Stimulated activated CD4-positive, alpha-beta T cell treated with anti-CD3 and anti-CD28 coated beads, TNF-alpha, amount 100 ng/mL, for 4 hours (primary cell): ENCODE results near the gene LRRN4.
"Not testable (repeated sequence)": the region's sequence is repeated elsewhere in the genome, so short reads cannot be mapped to it uniquely, and the experiment has no call there.

Experiments used
- DNase-seq, 3 experiments: peaks; one replicate each; pipeline ENCODE4 v3.0.0-alpha.2; 2020; ENCODE audit warnings: low read depth in 3 of 3

The LRRN4 gene

DNA sequence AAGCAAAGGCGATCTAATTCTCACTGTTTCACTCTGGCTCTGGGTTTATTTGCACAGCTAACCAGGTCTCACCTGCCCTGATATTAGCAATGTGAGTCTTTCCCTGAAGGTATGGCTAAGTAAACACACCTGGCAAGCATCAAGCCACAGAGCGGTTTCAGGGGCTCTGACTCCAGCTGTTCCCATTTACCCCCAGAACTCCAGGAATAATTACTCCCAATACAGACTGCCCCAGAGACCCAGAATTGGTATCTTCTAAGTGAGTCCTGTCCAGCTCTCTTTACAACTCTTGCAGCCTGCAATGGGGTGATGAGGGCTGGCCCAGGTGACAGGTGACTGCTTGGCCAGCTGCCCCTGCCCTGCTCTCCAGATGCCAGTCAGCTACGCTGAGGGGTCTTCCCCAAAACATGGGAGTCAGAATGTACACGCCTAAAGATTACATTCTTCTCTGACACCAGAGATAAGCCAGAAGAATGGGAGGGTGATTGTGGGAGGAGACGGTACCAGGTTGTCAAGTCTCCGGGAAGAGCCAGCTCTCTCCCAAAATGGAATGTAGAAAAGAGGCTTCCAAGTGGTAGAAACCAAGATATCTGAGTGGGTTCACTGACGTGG is 4.9 kb upstream of the LRRN4 start:
- no peak for DNase-seq

DNA sequence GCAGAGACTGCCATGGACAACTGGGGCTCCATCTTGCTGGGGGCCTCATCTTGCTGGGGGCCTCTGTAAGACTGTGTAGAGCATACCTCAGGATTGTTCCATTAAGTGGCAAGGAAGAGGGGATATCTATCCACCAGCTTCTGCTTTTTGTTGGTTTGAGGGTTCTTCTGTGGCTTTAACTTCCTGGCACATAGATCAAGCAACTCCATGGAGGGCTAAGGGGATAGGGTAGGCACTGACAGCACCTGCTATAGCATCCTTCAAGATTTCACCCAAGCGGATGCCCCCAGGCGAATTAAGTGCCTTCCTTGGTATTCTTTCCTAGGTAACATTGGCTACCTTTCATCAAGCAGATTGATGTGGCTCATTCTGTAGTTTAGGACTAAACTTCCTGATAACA is 3.8 kb upstream of the LRRN4 start:
- no peak for DNase-seq

DNA sequence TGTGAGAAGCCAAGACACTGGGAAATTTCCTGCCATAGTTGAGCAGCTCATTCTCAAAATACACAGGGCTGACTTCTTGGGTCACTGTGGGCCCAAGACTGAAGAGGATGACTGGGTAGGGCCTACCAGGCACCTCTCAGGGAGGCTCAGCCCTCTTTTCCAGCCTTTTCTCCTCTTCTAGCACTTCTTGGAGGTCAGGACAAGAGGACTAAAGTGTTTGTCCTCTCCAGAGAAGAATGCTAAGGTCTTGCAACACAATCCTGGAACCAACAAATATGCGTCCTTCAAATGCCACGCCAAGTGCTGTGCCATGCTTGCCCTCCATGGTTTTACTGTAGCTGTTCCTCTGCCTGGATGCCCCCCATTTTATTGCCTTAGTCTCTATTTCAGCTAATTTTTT is 3.3 kb upstream of the LRRN4 start:
- no peak for DNase-seq

DNA sequence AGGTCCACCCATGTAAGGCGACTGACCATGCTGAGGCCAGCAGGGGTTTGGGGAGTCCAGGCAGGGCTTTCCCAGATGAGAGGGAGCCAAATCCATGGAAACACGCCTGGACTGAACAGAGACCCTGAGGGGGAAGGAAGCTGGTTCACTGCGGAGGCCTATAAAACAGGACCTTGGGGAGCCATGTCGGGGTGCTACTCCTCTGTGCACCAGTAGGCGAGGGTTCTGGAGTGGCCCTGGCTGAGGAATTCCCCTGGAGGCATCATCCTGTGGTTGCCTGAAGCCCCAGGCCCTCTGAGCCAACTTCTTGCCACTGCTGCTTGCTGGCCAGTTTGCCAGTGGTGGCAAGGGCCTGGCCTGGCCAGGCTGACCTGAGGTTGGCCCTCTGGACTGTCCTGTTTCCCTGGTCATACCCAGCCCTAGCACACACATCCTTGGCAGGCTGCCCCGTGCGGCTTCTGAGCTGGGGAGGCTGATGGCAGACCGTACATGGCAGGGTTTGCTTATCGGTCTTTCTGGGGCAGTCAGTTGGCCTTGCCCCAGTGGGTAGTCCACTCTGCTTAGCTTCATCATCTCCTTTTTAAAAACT is 2.2 kb upstream of the LRRN4 start:
- DNase-seq: no peak

DNA sequence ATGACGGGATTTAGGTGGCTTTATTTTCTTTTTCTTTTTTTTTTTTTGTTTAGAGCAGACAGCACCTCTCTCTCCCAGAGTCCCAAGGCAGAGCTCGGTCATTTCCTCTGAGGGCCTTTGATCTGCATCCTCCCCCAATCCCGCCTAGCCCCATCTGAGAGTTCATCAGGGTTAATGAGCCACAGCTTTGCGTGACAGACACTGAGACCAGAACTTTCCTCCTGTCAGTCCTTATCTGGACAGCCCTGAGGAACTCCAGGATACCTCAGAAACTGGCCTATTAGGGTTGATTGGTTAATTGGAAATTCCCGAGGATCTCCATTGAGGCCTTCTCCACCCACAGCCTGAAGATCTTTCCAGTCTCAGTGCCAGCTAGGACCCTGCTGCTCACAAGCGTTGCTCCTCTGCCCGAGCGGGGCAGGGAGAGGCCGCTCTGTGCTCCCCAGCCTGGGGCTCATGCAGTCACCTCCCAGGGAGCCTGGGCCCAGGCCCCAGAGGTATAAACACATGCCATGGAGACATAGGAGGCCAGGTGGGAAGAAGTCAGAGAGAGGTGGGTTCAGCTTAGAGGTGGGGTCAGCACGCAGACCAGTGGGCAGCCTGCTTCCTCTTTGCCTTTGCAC is 1.4 kb upstream of the LRRN4 start:
- no peak for DNase-seq

DNA sequence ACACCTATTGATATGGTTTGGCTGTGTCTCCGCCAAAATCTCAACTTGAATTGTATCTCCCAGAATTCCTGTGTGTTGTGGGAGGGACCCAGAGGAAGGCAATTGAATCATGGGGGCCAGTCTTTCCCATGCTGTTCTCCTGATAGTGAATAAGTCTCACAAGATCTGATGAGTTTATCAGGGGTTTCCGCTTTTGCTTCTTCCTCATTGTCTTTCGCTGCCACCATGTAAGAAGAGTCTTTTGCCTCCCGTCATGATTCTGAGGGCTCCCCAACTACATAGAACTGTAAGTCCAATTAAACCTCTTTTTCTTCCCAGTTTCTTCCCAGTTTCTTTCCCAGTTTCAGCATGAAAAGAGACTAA is 810 bp upstream of the LRRN4 start:
- not testable (repeated sequence) for DNase-seq

DNA sequence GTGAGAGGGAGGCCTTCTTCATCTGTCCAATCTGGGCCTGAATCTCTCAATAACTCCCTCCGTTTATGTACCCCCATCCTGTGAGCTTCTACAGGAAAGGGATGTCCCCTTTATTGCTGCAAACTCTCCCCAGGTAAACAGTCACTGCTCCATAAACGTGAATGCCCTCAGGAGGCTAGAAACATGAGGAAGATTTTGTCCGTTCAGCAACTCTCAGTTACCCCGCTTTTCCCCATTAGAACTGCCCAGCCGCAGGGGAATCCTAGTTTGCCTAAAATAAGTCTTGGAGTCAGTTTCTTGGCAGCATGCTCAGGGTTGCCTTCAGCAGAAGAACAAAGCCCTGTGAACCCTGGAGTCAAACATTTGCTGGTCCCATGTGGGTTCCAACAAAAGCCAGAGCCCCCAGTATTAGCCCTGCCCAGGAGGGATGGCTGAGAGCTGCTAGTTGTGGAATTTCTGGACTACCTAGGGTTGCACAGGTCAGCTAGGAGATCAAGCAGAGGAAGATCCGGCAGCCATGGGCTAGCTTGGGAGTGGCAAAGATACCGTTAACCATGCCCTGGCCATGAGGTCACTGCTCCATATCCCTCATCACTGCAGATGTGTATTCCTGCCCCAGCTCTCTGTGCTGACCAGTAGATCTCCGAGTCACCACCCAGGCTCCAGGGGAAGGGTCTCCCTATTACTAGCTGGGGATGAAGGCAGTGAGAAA is 640 bp downstream of the LRRN4 start:
- DNase-seq: no peak

DNA sequence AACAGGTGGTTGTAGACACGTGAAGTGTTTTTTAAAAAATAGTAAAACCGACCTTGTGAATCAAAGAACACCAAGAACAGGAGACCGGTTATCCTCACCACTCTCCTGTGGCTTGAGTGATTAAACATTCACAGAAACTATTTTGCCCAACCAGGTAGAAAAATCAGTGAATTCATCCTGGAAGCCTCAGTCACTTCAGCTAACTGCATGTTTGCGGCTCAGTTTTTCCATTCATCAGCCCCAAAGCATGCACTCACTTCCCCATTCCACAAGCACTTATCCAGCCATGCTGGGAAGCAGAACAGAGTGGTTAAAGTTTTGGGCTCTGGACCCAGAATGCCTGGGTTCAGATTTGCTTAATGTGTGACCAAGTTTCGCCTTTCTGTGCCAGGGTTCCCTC is 2.4 kb downstream of the LRRN4 start:
- no peak for DNase-seq

DNA sequence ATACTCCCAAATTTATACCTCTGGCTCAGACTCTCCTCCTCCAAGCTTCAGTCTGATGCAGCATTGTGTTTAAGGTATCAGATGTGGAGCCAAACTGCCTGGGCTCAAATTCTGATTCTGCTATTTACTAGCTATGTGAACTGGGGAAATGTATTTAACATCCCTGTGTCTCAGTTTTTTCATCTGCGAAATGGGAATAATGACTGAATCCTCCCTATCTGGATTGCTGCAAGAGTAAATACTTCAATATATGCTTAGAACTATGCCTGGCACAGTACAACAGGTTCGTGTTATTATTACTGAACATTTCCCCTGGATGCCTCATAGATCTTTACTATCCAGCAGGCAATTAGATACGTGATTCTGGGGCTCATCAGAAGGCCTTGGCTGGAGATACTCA is 5.5 kb downstream of the LRRN4 start:
- DNase-seq: no peak

DNA sequence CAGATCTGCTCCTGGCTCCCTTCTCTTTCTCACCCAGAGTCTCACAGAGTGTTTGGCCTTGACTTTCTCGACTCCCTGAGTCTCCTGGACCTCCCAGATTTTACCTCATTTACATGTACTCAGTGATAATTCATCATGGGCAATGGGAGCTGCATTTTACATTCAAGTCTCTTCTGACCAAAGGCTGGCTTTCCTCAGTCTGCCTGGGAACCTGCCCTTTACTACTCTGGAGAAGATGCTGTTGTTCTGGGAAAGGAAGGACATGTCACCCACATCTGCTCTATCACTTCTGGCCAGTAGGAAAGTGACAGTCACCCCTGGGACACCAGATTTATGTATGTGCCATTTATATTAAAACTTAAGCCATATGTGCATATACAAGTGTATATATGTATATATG is 7.4 kb downstream of the LRRN4 start:
- DNase-seq: no peak

DNA sequence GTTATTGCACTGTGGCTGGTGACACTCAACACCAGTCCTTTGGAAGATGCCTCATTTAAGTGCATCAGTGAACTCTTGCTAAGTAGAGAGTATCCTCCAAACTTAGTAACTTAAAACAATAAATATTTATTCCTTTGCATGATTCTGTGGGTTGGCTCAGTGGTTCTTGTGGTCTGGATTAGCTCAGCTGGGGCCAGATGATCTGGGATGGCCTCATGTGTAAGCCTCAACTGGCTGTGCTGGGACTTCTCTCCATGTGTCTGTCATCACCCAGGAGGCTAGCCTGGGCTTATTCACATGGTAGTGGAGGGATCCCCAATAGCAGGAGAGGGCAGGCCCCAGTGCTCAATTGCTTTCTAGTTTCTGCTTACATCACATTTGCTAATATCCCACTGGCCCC is 8.3 kb downstream of the LRRN4 start:
- DNase-seq: no peak

DNA sequence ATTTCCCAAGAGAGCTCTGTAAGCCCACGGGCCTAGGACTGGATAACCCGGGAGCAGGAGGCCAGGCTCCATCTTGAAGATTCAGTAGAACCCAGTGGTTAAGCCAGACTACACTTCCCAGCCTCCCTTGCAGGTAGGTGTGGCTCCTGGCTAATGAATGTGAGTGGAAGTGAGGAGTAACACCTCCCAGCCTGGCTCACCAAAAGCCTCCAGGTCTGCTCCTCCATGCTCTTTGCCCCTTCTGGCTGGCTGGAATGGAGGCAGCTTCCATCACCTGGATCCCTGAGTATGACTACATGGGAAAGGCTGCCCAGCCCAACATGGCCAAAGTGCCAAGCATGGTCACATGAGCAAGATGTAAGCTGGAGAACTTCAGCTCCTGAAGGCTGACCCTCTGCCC is 9.7 kb downstream of the LRRN4 start:
- DNase-seq: no peak

DNA sequence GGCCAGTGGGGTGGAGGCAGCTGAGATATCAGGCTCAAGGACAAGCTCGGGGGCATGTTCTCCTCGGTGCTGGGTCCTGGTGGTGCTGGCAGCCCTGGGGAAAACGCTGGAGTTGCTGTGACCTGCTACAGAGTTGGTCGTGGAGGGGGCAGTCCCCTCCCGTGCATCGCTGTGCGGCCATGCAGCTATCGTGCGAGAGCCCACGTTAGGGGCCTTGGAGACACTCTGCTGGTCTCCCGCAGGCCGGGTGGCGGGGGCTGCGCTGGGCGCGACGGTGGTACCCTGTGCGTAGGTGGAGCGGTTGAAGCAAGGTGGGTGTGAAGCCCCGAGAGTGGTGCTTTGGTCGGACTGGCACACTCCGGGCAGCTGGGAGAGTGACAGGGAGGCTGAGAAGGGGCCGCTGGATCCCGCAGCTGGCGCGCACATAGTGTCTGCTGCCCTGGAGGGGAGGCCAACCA is 12.0 kb downstream of the LRRN4 start:
- DNase-seq: no peak

DNA sequence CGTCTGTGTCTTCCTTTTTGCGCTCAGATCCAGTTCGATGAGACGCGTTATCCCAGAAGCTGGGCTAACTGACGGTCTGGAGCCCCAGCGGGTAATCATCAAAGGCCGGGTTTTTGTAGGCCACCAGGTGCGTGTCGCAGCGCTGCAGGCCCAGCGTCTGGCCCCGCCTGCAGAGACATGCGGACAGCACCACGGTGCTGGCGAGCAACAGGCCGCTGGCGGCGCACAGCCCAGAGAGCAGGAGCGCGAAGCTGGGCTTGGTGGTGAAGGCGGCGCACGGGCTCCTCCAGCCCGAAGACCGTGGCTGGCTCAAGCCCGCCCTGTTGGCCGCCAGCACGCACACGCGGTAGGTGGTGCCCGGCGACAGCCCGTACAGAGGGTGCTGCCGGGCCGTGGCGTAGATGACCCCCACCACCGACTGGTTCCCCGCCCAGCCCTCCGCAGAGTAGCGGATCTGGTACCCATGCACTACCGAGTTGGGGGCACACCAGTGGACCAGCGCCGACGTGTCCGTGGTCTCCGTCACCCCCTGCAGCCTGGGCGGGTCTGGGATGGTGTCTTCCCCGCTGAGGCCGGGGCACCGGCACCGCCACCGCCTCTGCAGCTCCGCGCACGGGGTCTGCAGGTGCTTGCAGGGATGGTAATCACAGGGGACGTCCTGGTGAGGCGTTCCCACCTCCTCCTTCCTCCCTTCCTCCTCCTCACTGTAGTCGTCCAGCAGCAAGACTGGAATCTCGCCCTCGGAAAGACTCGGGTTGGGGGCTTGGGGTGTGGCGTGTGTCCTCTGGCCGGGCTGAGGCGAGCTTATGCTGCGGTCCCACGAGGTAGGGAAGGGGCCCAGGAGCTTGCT is 12.7 kb downstream of the LRRN4 start:
- no peak for DNase-seq

DNA sequence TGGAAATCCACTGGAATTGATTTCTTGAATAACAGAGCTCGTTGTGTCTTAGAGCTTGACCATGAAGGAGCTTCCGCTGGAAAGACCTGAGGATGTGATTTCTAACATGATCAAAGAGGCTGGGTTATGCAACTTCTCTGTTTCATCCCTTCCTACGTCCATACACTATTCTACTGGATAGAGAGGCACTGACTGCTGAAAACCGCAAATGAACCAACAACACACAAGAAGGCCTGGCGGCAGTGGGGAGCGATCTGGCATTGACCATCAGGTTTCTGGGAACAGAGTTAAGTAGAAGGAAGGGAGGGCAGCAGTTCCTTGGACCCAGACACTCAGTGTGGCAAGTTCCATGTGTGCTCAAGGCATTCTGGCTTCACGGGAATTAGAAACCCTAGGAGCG is 13.3 kb downstream of the LRRN4 start:
- no peak for DNase-seq

DNA sequence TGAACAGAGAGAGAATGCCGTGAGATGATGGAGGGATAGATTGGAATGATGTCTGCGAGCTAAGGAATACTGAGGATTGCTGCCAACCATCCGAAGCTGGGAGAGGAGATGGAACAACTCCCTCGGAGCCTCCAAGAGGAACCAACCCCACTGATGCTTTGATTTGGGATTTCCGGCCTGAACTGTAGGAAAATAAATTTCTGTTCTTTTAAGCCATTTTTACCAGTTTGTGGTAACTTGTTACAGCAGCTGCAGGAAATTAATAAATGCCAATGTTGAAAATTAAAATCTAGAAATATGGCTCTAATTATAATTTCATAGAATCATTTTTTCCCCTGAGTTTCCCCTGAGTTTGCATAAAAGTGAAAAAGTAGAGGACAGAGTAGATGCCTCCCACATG is 14.1 kb downstream of the LRRN4 start:
- no peak for DNase-seq

DNA sequence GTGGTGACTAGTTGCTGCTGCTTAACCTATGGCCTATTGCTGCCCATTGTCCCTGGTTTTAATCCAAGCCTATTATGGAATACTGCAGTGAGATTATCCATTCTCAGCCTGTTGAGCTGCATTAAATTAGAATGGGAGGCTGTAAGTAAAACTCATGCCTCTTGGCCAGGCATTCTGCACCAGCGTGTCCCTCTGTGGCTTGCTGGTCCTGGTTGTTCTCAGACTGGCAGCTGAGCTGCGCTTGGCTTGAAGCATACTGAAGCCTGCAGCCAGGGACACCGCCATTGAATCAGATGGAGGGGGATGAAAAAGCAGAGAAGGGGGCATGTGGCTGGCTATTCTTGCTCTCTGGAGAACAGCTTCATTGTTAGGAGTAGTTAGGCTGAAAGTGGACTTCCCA is 15.6 kb downstream of the LRRN4 start:
- DNase-seq: no peak

DNA sequence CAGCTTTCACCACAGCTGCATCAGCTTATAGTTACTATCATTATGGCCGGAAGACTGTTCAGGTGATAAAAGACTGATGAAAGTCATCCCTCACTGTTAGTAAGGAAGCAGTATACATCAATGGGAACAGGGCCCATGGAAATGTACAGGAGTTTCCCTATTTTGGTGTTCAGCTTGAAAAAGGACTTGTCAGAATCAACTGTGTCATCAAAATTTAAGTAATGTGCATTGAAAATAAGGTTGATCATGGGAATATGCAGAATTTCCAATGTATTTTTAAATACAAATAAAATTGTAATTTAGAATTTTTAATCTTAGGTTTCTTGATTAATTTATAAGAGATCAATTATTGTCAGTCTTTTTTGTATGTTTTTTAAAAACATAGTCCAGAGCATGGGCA is 16.8 kb downstream of the LRRN4 start:
- no peak for DNase-seq

DNA sequence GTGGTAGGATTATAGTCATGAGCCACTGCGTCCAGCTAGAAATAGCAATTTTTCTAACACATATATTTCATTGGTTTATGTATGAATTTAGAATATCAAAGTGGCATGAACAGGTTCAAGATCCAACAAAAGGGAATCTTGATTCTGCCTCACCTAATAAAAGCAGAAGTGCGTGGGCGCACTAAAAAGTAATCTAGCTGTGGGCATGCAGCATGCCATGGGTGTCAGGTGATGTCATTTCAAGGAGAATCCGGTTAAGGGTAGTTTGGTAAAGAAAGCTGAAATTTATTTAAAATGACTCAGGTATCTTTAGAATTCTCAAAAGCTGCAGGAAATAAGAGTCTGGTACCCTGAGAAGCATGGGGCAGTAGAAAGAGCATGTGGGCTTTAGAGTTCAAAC is 17.6 kb downstream of the LRRN4 start:
- DNase-seq: no peak

DNA sequence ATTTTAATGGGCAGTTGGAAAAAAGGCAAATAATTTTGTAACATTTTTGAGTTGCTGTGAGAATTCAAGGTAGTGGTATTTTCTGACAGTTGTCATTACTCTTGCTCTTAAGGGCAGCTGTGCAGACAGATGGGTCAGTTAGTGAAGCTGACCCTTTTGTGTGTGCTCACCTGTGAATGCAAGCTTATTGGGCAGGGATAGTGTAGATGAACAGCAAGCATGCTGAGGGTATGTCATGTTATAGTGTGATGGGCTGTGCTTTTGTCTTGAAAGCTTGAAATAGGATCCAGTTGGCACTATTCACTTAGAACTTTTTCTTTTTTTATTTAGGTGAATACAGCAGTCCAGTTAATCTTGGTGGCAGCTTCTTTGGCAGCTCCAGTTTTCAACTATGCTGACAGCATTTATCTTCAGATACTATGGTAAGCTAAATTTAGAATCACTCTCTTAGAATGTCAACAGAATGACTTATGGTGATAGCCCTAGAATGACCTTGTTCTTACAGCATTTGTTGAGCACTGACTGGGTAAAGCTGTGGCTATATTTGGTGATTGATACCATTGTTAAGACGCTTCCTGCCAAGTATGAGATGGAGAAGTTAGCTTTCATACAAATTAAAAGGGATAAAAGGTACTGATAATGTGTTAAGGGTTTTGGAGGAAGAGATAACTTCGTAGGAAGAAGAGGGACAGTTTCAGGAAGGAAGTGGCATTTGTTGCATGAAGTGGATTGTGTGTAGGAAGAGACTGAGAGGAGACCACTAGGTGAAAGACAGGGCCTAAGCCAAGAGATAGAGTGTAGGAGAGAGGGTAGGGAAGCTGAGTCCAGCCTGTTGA is 19.5 kb downstream of the LRRN4 start:
- DNase-seq: no peak

DNA sequence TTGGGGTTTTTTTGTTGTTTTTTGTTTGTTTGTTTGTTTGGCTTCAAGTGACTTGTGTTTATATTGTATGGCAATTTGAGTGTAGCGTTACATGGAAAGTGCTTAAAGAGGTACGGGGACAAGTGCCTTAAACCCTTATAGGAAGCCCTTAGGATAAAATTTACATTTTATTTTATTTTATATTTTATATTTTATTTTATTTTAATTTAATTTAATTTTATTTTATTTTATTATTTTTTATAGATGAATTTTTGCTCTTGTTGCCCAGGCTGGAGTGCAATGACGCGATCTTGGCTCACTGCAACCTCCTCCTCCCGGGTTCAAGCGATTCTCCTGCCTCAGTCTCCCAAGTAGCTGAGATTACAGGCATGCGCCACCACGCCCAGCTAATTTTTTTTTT is 21.0 kb downstream of the LRRN4 start:
- DNase-seq: not testable (repeated sequence)
